ENCODE results near the gene NOTO.

Gene NOTO

GRCh38 chr2:73203055-73203681 lies 794 bp downstream of the NOTO start:
- DNase-seq: no peak

- no peak for DNase-seq
These were observed 3.2 kb downstream of the NOTO start for GRCh38 chr2:73205611-73206010.

GRCh38 chr2:73208258-73208657 lies 5.9 kb downstream of the NOTO start:
- DNase-seq: no peak

- no peak for DNase-seq
These were observed 7.6 kb downstream of the NOTO start for GRCh38 chr2:73210019-73210418.

- DNase-seq: no peak
These were observed 8.3 kb downstream of the NOTO start for GRCh38 chr2:73210696-73211095.

- DNase-seq: no peak
These were observed 9.7 kb downstream of the NOTO start for GRCh38 chr2:73212098-73212447.

GRCh38 chr2:73212448-73213176 lies 10.2 kb downstream of the NOTO start:
- peak; percentile 73 for DNase-seq

- DNase-seq: peak; percentile 91
These were observed 12.0 kb downstream of the NOTO start, which contains the start of gene SMYD5 for GRCh38 chr2:73214120-73215035. SMYD5 (plus strand) TSS chr2:73214245; CDS start chr2:73214267, 22 bp downstream.

- no peak for DNase-seq
These were observed 12.9 kb downstream of the NOTO start for GRCh38 chr2:73215254-73215653.

- no peak for DNase-seq
These were observed 14.8 kb downstream of the NOTO start for GRCh38 chr2:73217160-73217559.

- no peak for DNase-seq
These were observed 15.5 kb downstream of the NOTO start for GRCh38 chr2:73217826-73218225.

GRCh38 chr2:73218298-73218697 lies 15.9 kb downstream of the NOTO start:
- no peak for DNase-seq

- no peak for DNase-seq
These were observed 21.4 kb downstream of the NOTO start for GRCh38 chr2:73223821-73224220.

- no peak for DNase-seq
These were observed 23.4 kb downstream of the NOTO start for GRCh38 chr2:73225513-73226360.

GRCh38 chr2:73227086-73227485 lies 24.7 kb downstream of the NOTO start:
- no peak for DNase-seq

- no peak for DNase-seq
These were observed 26.3 kb downstream of the NOTO start for GRCh38 chr2:73228631-73229030.

GRCh38 chr2:73232403-73233153 lies 30.2 kb downstream of the NOTO start:
- peak; percentile 26 for DNase-seq

GRCh38 chr2:73233154-73233931 lies 31.0 kb downstream of the NOTO start, which contains the start of gene PRADC1:
PRADC1 (minus strand) TSS chr2:73233239; CDS start chr2:73233160, 79 bp downstream.
- DNase-seq: peak; percentile 94

GRCh38 chr2:73233932-73234832 lies 31.8 kb downstream of the NOTO start, which contains the start of gene CCT7:
CCT7 (plus strand) TSS chr2:73234308; CDS start chr2:73234379, 71 bp downstream.
- DNase-seq: peak; percentile 84
